Motor neuron (in vitro differentiated cells): ENCODE results near the gene IGF1R. TPM values are rescaled to one million over a fixed set of nuclear protein-coding genes. Genes with fewer than 3 reads are reported as not detected.

Experiments used
- ATAC-seq, 8 experiments: fragments of 200-7000 bp; cut with Tn5 transposase; replicated peaks in 6 of 8; 2 replicates each; pipeline ENCODE4 v1.8.0; 2021; ENCODE audit warnings: mild to moderate bottlenecking in 8 of 8, moderate library complexity in 8 of 8
- H3K27ac ChIP-seq, 2 donors: fragments of 250-450 bp; sonication (Bioruptor Pico); 2 replicates each; pipeline ENCODE4 v1.9.0; 2021; ENCODE audit warnings: antibody characterized with exemption in 2 of 2, mild to moderate bottlenecking in 2 of 2, moderate library complexity in 1 of 2
- H3K4me1 ChIP-seq, 2 donors: fragments of 250-450 bp; sonication (Bioruptor Pico); replicated peaks in 1 of 2; 2 replicates each; pipeline ENCODE4 v1.6.1; 2021; ENCODE audit warnings: antibody characterized with exemption in 2 of 2, mild to moderate bottlenecking in 2 of 2, moderate library complexity in 1 of 2
- H3K4me3 ChIP-seq, 5 donors: fragments of 250-450 bp; sonication (Bioruptor Pico); 2 replicates each; pipeline ENCODE4 v1.9.0; 2021; ENCODE audit warnings: antibody characterized with exemption in 5 of 5, mild to moderate bottlenecking in 5 of 5, moderate library complexity in 4 of 5
- WGBS, 10 experiments: fragments of 450-650 bp; shearing (Covaris generic); methylation state at CpG; one replicate each; pipeline ENCODE4 v1.0.0; 2022; 5-methylcytosine and 5-hydroxymethylcytosine counted together
- in situ Hi-C, 9 experiments: fragments of 400-800 bp; cut with MboI; loops; one replicate each; pipeline ENCODE4 v1.15.0; 2021; ENCODE audit warnings: low sequenced_read_pairs in 9 of 9, low pct_unique_long_range_greater_than_20kb in 2 of 9; ENCODE audit not compliant: unreplicated experiment in 9 of 9
- total RNA-seq, 8 experiments: library from RNA; unstranded; fragments of 300-600 nt; gene quantifications; 2 replicates each; pipeline versions ENCODE4 v1.2.3 to v1.2.4, GENCODE V29; 2022

The IGF1R gene
- total RNA-seq, 8 experiments from 2014 or later: 12.5 to 43.5 (median 26.1) TPM

DNA sequence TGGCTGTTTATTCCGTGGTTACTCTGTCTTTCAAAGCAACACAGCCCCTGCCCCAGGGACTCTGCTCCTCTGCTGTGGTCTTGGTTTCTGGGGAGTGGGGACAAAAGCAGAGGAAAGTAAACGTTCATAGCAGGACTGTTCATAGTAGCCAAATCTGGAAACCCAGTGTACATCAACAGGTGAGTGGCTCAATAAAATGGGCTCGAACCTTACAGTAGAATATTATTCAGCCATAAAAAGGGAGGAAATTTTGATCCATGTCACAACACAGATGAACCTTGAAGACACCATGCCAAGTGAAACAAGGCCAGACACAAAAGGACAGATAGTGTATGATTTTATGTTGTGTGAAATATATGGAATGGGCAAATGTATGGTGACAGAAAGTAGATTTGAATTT lies 269.1 kb downstream of the IGF1R start:
- in situ Hi-C loops: loop anchor here in 2 of 9 experiments (25.0 kb wide), 2 partner anchors 380 to 405 kb away; no protein-coding TSS in a partner anchor
- no peaks in the 10 kb centered on the region for H3K4me1 ChIP-seq
- H3K27ac ChIP-seq: no peak overlapping the region
- H3K4me3 ChIP-seq: no peak overlapping the region
- ATAC-seq: no peak
- 80 to 100% (median 87%) methylated on average over 1 to 3 of the region's 3 CpGs; no CpG with 5 or more reads in 2 of the 10 experiments for WGBS, 10 experiments

GRCh38 chr15:98920091-98920880 lies 271.9 kb downstream of the IGF1R start:
- Histone ChIP-seq H3K4me3 (no peak overlapping the region), H3K27ac (no peak overlapping the region), H3K4me1 (no peaks in the 10 kb centered on the region)
- no peak for ATAC-seq
- in situ Hi-C loops: loop anchor here in 2 of 9 experiments (25.0 kb wide), 2 partner anchors 383 to 408 kb away; no protein-coding TSS in a partner anchor
- WGBS, 10 experiments: 50 to 100% (median 95%) methylated on average over 2 to 9 of the region's 10 CpGs; no CpG with 5 or more reads in 2 of the 10 experiments

- H3K4me1 ChIP-seq: no peaks in the 10 kb centered on the region
- in situ Hi-C loops: loop anchor here in 2 of 9 experiments (25.0 kb wide), 2 partner anchors 386 to 411 kb away; no protein-coding TSS in a partner anchor
- no peak for ATAC-seq
- WGBS, 10 experiments: 80 to 100% (median 93%) methylated on average over 1 to 7 of the region's 12 CpGs; no CpG with 5 or more reads in 2 of the 10 experiments
- H3K4me3 ChIP-seq: no peak overlapping the region
- H3K27ac ChIP-seq: no peak overlapping the region
Measured at GRCh38 chr15:98923171-98923570, 274.8 kb downstream of the IGF1R start.

GRCh38 chr15:98923579-98923978 lies 275.2 kb downstream of the IGF1R start:
- no peak for ATAC-seq
- in situ Hi-C loops: loop anchor here in 2 of 9 experiments (25.0 kb wide), 2 partner anchors 386 to 411 kb away; no protein-coding TSS in a partner anchor
- Histone ChIP-seq H3K4me3 (no peak overlapping the region), H3K4me1 (no peaks in the 10 kb centered on the region), H3K27ac (no peak overlapping the region)
- 74 to 100% (median 97%) methylated on average over 1 to 4 of the region's 10 CpGs; no CpG with 5 or more reads in 6 of the 10 experiments for WGBS, 10 experiments

- Histone ChIP-seq H3K27ac (no peak overlapping the region), H3K4me3 (no peak overlapping the region), H3K4me1 (no peaks in the 10 kb centered on the region)
- WGBS, 10 experiments: 81 to 100% (median 97%) methylated on average over 1 to 10 of the region's 11 CpGs; no CpG with 5 or more reads in 2 of the 10 experiments
- no peak for ATAC-seq
- in situ Hi-C loops: loop anchor here in 2 of 9 experiments (25.0 kb wide), 2 partner anchors 387 to 412 kb away; no protein-coding TSS in a partner anchor
Measured at GRCh38 chr15:98924401-98925049, 276.2 kb downstream of the IGF1R start.

DNA sequence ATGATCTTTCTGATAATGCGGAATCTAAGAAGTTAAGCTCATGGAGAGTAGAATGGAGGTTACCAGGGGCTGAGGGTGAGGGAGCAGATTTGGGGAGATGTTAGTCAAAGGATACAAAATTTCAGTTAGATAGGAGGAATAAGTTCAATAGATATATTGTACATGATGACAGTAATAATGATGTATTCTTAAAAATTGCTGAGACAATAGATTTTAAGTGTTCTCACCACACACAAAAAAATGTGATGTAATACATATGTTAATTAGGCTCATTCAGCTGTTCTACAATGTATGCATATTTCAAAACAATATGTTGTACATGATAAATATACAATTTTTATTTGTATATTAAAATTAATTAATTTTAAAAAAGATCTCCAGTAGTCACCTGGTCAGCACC lies 277.9 kb downstream of the IGF1R start:
- no peak for ATAC-seq
- H3K4me1 ChIP-seq: no peaks in the 10 kb centered on the region
- H3K27ac ChIP-seq: no peak overlapping the region
- 89 to 100% (median 100%) methylated on average over 1 of the region's 1 CpG; no CpG with 5 or more reads in 2 of the 10 experiments for WGBS, 10 experiments
- in situ Hi-C loops: no loop called here
- no peak overlapping the region for H3K4me3 ChIP-seq

DNA sequence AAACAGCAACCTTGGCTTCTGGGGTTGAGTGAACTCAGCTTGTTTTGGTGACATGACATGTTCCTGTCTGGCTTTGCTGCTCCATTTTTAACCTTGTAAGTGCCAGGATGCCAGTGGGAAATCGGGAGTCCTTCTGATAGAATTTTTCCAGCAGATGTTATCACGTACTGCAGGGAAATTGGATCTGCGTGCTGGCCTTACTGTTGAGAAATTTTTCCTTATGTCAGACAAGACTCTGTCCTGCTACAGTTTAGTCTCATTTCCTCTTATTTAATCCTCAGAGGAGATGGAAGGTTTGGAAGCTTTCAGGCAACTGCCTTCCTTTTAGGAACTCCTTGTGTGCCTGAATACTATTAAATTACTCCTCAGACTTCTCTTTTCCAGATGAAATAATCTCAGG lies 278.7 kb downstream of the IGF1R start:
- in situ Hi-C loops: no loop called here
- 0 to 100% (median 86%) methylated on average over 1 to 3 of the region's 3 CpGs; no CpG with 5 or more reads in 1 of the 10 experiments for WGBS, 10 experiments
- no peak overlapping the region for H3K4me3 ChIP-seq
- no peak for ATAC-seq
- no peaks in the 10 kb centered on the region for H3K4me1 ChIP-seq
- H3K27ac ChIP-seq: no peak overlapping the region

DNA sequence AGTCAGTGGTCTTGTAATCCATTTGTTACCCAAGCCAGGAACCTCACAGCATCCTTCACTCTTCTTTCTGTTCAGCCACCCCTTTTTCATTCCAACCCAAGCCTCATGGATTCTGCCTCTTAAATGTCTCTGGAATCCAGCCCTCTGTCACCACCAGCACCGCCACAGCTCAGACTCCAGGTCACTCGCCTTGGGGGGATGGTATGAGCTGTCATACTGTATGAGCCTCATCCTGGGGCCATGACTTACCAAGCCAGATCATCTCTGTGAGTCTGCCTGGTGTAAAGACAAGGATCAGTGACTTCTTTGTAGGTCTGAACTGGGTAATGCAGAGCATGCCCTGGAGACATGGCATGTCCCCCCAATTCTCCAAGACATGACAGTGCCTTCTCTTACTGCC lies 279.7 kb downstream of the IGF1R start:
- in situ Hi-C loops: no loop called here
- WGBS, 10 experiments: 80 to 100% (median 86%) methylated on average over 1 to 2 of the region's 2 CpGs; no CpG with 5 or more reads in 7 of the 10 experiments
- Histone ChIP-seq H3K27ac (no peak overlapping the region), H3K4me3 (no peak overlapping the region), H3K4me1 (no peaks in the 10 kb centered on the region)
- ATAC-seq: no peak

DNA sequence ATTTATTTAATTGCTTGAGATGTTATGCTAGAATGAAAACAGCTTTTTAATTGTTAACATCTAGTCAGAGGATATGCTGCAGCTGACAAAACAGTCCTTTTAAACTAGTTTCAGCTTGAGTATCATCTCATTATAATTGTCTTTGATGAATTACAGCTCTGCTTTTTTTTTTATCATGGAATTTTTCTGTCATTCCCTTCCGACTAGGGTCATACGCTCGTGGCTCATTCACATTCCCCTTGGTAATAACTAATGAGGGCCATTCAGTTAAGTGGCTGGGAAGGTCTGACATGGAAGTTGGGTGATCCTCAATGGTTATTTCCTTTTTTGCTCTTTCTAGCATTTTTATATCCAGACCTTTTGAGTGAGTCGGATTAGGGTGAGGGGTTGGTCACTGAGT lies 282.2 kb downstream of the IGF1R start:
- Histone ChIP-seq H3K4me3 (no peak overlapping the region), H3K27ac (no peak overlapping the region), H3K4me1 (no peaks in the 10 kb centered on the region)
- WGBS, 10 experiments: 75 to 100% (median 87%) methylated on average over 1 to 4 of the region's 4 CpGs; no CpG with 5 or more reads in 2 of the 10 experiments
- in situ Hi-C loops: no loop called here
- no peak for ATAC-seq

DNA sequence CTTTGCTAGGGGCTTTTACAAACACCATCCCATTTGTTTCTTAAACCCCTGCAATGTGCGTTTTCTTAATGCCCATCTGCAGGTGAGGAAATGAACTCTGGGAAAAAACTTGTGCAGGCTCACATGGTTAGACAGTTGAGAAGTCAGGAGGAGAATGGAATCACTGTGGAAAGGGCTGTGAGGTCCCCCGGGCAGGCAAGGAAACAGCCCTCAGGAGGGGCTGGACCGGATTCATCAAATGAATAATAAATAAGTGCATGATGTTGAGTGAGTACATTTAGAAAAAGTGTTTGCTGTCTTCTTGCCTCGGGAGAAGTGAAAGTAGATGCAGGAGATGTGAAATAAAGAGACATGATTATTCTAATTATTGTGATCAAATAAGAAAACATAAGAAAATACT lies 282.7 kb downstream of the IGF1R start:
- Histone ChIP-seq H3K27ac (no peak overlapping the region), H3K4me3 (no peak overlapping the region), H3K4me1 (no peaks in the 10 kb centered on the region)
- in situ Hi-C loops: no loop called here
- 24 to 100% (median 88%) methylated on average over 1 to 4 of the region's 4 CpGs; no CpG with 5 or more reads in 2 of the 10 experiments for WGBS, 10 experiments
- ATAC-seq: peak in 2 of 8 experiments; percentile 73 to 81

GRCh38 chr15:98933406-98933805 lies 285.1 kb downstream of the IGF1R start:
- 90 to 100% (median 100%) methylated on average over 1 to 7 of the region's 9 CpGs; no CpG with 5 or more reads in 2 of the 10 experiments for WGBS, 10 experiments
- in situ Hi-C loops: no loop called here

DNA sequence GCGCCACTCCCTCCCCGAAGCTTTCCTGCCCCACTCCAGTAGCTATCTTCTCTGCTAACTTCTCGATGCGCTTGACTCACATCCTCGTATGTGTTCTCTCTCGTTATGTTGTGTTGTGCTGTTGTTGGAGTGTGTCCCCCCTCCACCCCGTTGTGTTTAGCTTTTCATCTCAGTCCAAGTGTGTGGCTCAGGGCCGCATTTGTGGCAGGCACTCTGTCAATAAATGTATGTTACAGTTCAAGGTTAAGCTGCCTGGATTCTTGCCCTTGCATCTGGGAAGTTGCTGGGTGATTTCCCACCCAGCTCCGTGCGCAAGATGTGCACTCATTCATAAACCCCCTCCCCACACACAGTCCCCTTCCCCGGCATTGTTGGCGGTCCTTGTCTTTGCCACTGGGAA lies 287.4 kb downstream of the IGF1R start:
- Histone ChIP-seq H3K4me1 (no peaks in the 10 kb centered on the region), H3K27ac (no peak overlapping the region), H3K4me3 (no peak overlapping the region)
- WGBS, 10 experiments: 73 to 100% (median 85%) methylated on average over 1 to 2 of the region's 12 CpGs; no CpG with 5 or more reads in 6 of the 10 experiments
- in situ Hi-C loops: no loop called here
- ATAC-seq: no peak

More at GRCh38 chr15:98933406-98933805, 285.1 kb downstream of the IGF1R start:
- ATAC-seq: no peak
- H3K27ac ChIP-seq: no peak overlapping the region
- H3K4me1 ChIP-seq: no peaks in the 10 kb centered on the region
- no peak overlapping the region for H3K4me3 ChIP-seq
